GM12864 (cell line): ENCODE data around the gene PPTC7.
"Not testable (repeated sequence)": the region's sequence is repeated elsewhere in the genome, so short reads cannot be mapped to it uniquely, and the experiment has no call there.

Source experiments
- DNase-seq: peaks from one replicate; pipeline ENCODE4 v3.0.0-alpha.2; 2011; ENCODE audit warnings: low read depth
- H3K4me3 ChIP-seq: 2 replicates; pipeline ENCODE4 v1.5.1; 2011; ENCODE audit warnings: mild to moderate bottlenecking, low read depth, low read length, control low read depth
- TF ChIP-seq, protein P1 (sequence below): IDR thresholded peaks from 2 replicates; pipeline ENCODE4 v1.5.1; 2011; ENCODE audit warnings: low read depth, mild to moderate bottlenecking, moderate library complexity, low read length, control low read depth, inconsistent platforms; ENCODE audit errors: missing control alignments

PPTC7 gene

DNA sequence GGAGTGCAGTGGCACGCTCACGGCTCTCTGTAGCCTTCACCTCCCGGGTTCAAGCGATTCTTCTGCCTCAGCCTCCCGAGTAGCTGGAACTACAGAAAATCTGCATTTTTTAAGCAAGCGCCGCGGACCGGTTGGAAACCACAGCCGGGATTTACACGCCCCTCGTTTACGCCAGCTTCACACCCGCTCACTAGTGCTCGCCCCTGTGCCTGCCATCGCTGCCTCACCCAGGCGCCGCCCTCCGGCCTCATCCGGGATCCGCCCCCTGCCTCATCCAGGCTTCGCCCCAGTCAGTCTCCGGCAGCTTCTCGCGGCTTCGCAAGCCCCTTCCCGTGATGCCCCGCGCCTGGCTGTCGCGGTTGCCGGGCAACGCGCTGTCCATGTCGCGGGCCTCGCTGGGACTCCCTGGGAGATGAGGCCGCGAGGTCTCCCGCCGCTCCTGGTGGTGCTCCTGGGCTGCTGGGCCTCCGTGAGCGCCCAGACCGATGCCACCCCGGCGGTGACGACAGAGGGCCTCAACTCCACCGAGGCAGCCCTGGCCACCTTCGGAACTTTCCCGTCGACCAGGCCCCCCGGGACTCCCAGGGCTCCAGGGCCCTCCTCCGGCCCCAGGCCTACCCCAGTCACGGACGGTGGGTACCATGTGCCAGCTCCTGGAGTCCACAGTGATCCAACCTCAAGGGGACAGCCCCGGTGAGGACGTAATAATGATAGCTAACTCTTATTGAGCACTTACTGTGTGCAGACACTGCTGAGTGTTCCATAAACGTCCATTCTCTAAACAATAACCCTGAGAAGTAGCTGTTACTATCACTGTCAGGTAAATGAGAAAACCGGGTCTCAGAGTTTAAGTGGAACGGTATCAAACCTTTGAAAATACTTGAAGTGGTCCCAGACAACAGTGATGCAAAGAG lies 30.9 kb upstream of the PPTC7 start, which contains the start of gene TCTN1:
TCTN1 (plus strand) TSS at position 359 of the 914 bp plus-strand sequence; CDS start at position 413, 54 bp downstream.
- H3K4me3 ChIP-seq: peak within 1 kb of the TSS; percentile 91
- TF ChIP-seq, protein P1, sequence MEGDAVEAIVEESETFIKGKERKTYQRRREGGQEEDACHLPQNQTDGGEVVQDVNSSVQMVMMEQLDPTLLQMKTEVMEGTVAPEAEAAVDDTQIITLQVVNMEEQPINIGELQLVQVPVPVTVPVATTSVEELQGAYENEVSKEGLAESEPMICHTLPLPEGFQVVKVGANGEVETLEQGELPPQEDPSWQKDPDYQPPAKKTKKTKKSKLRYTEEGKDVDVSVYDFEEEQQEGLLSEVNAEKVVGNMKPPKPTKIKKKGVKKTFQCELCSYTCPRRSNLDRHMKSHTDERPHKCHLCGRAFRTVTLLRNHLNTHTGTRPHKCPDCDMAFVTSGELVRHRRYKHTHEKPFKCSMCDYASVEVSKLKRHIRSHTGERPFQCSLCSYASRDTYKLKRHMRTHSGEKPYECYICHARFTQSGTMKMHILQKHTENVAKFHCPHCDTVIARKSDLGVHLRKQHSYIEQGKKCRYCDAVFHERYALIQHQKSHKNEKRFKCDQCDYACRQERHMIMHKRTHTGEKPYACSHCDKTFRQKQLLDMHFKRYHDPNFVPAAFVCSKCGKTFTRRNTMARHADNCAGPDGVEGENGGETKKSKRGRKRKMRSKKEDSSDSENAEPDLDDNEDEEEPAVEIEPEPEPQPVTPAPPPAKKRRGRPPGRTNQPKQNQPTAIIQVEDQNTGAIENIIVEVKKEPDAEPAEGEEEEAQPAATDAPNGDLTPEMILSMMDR: no peak
- peak; percentile 85 for DNase-seq

DNA sequence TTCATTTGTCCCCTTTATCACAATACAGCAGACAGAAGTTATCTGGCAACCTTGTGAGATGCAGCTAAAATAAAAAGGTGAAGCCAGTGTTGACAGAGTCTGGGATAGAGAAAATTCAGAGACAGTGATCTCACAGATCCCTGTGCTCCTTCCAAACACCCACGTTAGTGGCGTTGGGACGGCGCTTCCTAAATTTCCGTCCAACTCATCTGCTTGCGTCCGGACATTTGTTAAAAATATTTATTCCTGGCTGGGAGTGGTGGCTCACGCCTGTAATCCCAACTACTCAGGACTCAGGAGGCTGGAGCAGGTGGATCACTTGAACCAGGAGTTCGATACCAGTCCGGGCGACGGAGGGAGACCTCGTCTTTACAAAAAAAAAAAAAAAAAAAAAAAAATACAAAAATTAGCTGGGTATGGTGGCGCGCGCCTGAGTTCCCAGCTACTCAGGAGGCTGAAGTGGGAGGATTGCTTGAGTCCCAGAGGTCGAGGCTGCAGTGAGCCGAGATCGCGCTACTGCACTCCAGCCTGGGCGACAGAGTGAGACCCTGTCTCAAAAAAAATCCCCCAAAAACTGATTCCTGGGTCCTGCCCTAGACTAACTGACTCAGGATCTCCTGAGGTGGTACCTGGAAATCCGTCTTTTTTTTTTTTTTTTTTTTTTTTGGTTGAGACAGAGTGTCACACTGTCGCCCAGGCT lies 30.1 kb upstream of the PPTC7 start:
- no peak for DNase-seq
- peak overlapping the region; percentile 91 for H3K4me3 ChIP-seq
- TF ChIP-seq, protein P1: no peak

DNA sequence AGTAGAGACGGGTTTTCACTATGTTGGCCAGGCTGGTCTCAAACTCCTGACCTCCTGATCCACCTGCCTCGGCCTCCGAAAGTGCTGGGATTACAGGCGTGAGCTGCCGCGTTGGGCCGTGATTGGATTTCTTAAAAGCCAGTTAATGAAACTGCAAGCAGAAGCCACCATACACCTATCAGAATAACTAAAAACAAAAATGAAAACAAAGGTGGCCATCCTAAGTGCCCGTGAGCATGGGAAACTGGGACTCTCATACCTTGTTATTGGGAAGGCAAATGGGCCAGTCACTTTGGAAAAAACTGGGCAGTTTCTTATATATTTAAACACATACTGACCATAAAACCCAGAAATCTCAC lies 23.1 kb upstream of the PPTC7 start:
- DNase-seq: no peak
- TF ChIP-seq, protein P1: no peak
- H3K4me3 ChIP-seq: peak overlapping the region; percentile 42

DNA sequence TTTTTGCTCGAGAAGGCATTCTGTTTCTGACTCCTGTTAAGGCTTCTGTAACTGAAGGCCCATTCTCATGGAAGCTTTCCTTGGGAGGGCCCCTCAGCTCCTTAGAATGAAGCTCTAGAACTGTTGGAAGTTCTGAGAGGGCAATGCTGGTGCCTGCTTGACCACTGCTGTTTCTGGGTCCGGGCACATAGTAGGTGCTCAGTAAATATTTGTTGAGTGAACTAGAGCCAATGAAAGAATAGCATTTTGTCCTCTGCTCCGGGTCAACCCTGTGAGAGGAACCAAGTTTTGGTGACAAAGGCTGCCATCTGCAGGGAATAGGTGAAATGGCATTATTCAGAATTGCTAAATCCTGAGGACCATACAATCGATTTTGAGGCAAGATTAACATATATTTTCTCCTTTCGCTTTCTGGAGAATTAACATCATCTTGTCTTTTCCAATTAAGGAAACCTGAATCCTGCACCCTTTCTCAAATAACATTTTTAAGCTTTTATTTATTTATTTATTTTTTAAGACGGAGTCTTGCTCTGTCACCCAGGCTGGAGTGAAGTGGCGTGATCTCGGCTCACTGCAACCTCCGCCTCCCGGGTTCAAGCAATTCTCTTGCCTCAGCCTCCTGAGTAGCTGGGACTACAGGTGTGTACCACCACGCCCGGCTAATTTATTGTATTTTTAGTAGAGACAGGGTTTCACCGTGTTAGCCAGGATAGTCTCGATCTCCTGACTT lies 19.1 kb upstream of the PPTC7 start:
- TF ChIP-seq, protein P1: peak; percentile 61
- H3K4me3 ChIP-seq, DNase-seq: not testable (repeated sequence)

DNA sequence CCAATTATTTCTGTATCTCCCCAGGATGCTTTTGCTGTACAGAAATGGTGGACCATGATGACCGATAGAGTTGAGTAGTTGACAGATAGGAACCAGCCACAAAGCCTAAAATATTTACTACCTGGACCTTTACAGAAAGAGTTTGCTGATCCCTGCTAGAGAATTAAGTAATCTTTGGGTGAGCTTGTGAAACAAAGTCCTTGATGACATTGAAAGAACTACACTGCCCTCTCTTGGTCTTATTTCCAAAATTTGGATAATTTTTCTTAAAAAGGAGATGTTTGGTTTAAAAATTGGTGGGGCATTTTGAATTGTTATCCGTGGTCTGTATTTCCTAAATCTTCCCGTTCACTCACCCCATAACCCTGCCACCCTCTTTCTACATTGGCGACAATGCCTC lies 17.1 kb upstream of the PPTC7 start:
- TF ChIP-seq, protein P1: peak; percentile 37
- no peak for DNase-seq
- H3K4me3 ChIP-seq: no peak overlapping the region

DNA sequence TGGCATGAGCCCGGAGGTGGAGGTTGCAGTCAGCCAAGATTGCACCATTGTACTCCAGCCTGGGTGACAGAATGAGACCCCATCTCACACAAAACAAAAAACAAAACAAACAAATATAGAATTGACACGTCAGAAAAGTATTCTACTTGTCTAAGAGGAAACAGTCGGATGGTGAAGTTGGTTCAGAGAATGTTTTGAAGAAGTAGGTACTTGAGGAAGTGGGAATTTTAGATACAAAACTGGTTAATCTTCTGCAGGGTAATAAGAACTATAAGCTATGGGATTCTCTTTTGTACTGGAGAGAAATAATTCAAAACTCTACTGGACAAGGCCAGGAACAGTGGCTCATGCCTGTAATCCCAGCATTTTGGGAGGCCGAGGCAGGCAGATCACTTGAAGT lies 16.2 kb upstream of the PPTC7 start:
- H3K4me3 ChIP-seq: no peak overlapping the region
- TF ChIP-seq, protein P1: no peak
- no peak for DNase-seq
